PFSK-1 (cell line): Measurements from ENCODE around the gene SOX13.

Experiments
- FOXP2 ChIP-seq: optimal IDR thresholded peaks from 2 replicates; pipeline ENCODE3; 2011; ENCODE audit warnings: borderline replicate concordance, control low read depth, inconsistent platforms; ENCODE audit not compliant: insufficient read depth; ENCODE audit errors: extremely low read length, extremely low read depth
- POLR2AphosphoS5 ChIP-seq: IDR thresholded peaks from 2 replicates; pipeline ENCODE4 v1.6.1; 2012; ENCODE audit warnings: low read depth, mild to moderate bottlenecking, control low read depth, low read length, moderate library complexity
- REST ChIP-seq, 2 experiments: IDR thresholded peaks; 2 replicates each; pipeline versions ENCODE4 v1.6.1 to v1.8.0; 2011 to 2012; ENCODE audit warnings: low read depth in 2 of 2, low read length in 2 of 2, control low read depth in 1 of 2, inconsistent platforms in 1 of 2, mild to moderate bottlenecking in 1 of 2, moderate library complexity in 1 of 2; ENCODE audit not compliant: insufficient read depth in 1 of 2
- SIN3A ChIP-seq: IDR thresholded peaks from 2 replicates; pipeline ENCODE4 v1.6.1; 2012; ENCODE audit warnings: mild to moderate bottlenecking, low read length, moderate library complexity, borderline replicate concordance; ENCODE audit not compliant: insufficient read depth
- TAF1 ChIP-seq: IDR thresholded peaks from 2 replicates; pipeline ENCODE4 v1.6.1; 2012; ENCODE audit warnings: low read length, control low read depth, borderline replicate concordance; ENCODE audit not compliant: insufficient read depth

SOX13 gene

GRCh38 chr1:204134103-204134502, 61.2 kb downstream of the SOX13 start:
- no peak for TF ChIP-seq POLR2AphosphoS5
- no peak for TF ChIP-seq REST (IDR thresholded peaks at IDR 0.05; ENCODE audit: insufficient read depth in 1 of 2, low read depth in 2 of 2, low read length in 2 of 2)
- TF ChIP-seq TAF1 = no peak
- no peak for TF ChIP-seq FOXP2
- no peak for TF ChIP-seq SIN3A

GRCh38 chr1:204136814-204137213, 63.9 kb downstream of the SOX13 start:
- no peak for TF ChIP-seq REST (IDR thresholded peaks at IDR 0.05; ENCODE audit: insufficient read depth in 1 of 2, low read depth in 2 of 2, low read length in 2 of 2)
- no peak for TF ChIP-seq TAF1

- no peak for TF ChIP-seq FOXP2
- TF ChIP-seq SIN3A = no peak
- TF ChIP-seq REST (IDR thresholded peaks at IDR 0.05; ENCODE audit: insufficient read depth in 1 of 2, low read depth in 2 of 2, low read length in 2 of 2) = no peak
- TF ChIP-seq POLR2AphosphoS5 = no peak
- TF ChIP-seq TAF1 = no peak
These were observed 66.2 kb downstream of the SOX13 start for GRCh38 chr1:204139088-204139487.

- TF ChIP-seq FOXP2 = no peak
- TF ChIP-seq POLR2AphosphoS5 = no peak
- TF ChIP-seq REST (IDR thresholded peaks at IDR 0.05; ENCODE audit: insufficient read depth in 1 of 2, low read depth in 2 of 2, low read length in 2 of 2) = no peak
- no peak for TF ChIP-seq SIN3A
- TF ChIP-seq TAF1 = no peak
These were observed 67.0 kb downstream of the SOX13 start for GRCh38 chr1:204139952-204140351.

GRCh38 chr1:204141131-204141530, 68.2 kb downstream of the SOX13 start:
- TF ChIP-seq POLR2AphosphoS5 (no peak), FOXP2 (no peak), REST (IDR thresholded peaks at IDR 0.05; ENCODE audit: insufficient read depth in 1 of 2, low read depth in 2 of 2, low read length in 2 of 2) (no peak), SIN3A (no peak), TAF1 (no peak)
